Vagina (tissue), 2 donors: ENCODE data around the gene NPW. TPM values are rescaled to one million over a fixed set of nuclear protein-coding genes. Genes with fewer than 3 reads are reported as not detected.
A peak's percentile ranks its signal among the peaks of the same experiment; 100 is the strongest.

ENCODE experiments used
- DNase-seq, 2 donors: peaks; one replicate each; pipeline ENCODE4 v3.0.0-alpha.2; 2017; ENCODE audit errors: extremely low spot score in 2 of 2
- H3K27ac ChIP-seq: fragments of 200-600 bp; sonication (generic); one replicate; pipeline ENCODE4 v1.5.1; 2019
- H3K27me3 ChIP-seq: fragments of 200-600 bp; sonication (generic); one replicate; pipeline ENCODE4 v1.5.1; 2019
- H3K36me3 ChIP-seq, 2 donors: fragments of 200-600 bp; sonication (generic); one replicate each; pipeline ENCODE4 v1.5.1; 2017 to 2019
- H3K4me1 ChIP-seq: fragments of 200-600 bp; sonication (generic); one replicate; pipeline ENCODE4 v1.5.1; 2019
- H3K4me3 ChIP-seq, 2 donors: fragments of 200-600 bp; sonication (generic); 1 replicate in 1 of 2; 2 replicates in 1 of 2; pipeline ENCODE4 v1.5.1; 2016 to 2019
- H3K9me3 ChIP-seq: fragments of 200-600 bp; sonication (generic); one replicate; pipeline ENCODE4 v1.5.1; 2019
- CTCF ChIP-seq, 3 experiments: fragments of 450-650 bp in 2 of 3; fragments of 200-600 bp in 1 of 3; sonication (generic) in 1 of 3; IDR thresholded peaks; one replicate each; pipeline ENCODE4 v1.5.1; 2017 to 2019; ENCODE audit warnings: antibody characterized with exemption in 3 of 3, mild to moderate bottlenecking in 2 of 3, moderate library complexity in 2 of 3
- POLR2A ChIP-seq, 2 donors: fragments of 450-650 bp; IDR thresholded peaks; one replicate each; pipeline ENCODE4 v1.6.1; 2017; ENCODE audit warnings: antibody characterized with exemption in 2 of 2, mild to moderate bottlenecking in 2 of 2, moderate library complexity in 2 of 2
- POLR2AphosphoS5 ChIP-seq, 2 donors: sonication (generic); formaldehyde crosslinking; IDR thresholded peaks; one replicate each; pipeline ENCODE4 v1.9.0; 2017; ENCODE audit warnings: antibody characterized with exemption in 2 of 2, mild to moderate bottlenecking in 2 of 2, low read depth in 1 of 2; ENCODE audit not compliant: insufficient read depth in 1 of 2
- intact Hi-C: fragments of 100-400 bp; cut with DNase I; formaldehyde crosslinking; loops from one replicate; pipeline ENCODE4 v1.15.1; 2023
- total RNA-seq: library from RNA; depleted of rRNA; stranded (reverse); fragments of >200 nt; gene quantifications from one replicate; pipeline ENCODE4 v1.2.3, GENCODE V29; 2016

The NPW gene
- total RNA-seq, 1 donor from 2014 or later: not detected

- no peak for TF ChIP-seq POLR2A (IDR thresholded peaks at IDR 0.05)
- no peak for TF ChIP-seq POLR2AphosphoS5 (IDR thresholded peaks at IDR 0.05; ENCODE audit: insufficient read depth in 1 of 2, low read depth in 1 of 2)
- TF ChIP-seq CTCF (IDR thresholded peaks at IDR 0.05): no peak
- H3K27me3 ChIP-seq: no peaks in the 10 kb centered on the region
- H3K9me3 ChIP-seq: no peaks in the 10 kb centered on the region
- peaks cover 0 to 40% of the 10 kb centered on the region in 2 donors for H3K36me3 ChIP-seq
- intact Hi-C loops: no loop called here
- H3K27ac ChIP-seq: no peak overlapping the region
- no peak for DNase-seq
- peaks cover 18% of the 10 kb centered on the region for H3K4me1 ChIP-seq
- H3K4me3 ChIP-seq: no peak overlapping the region
Measured at GRCh38 chr16:2053211-2053610, 33.6 kb downstream of the NPW start.

DNA sequence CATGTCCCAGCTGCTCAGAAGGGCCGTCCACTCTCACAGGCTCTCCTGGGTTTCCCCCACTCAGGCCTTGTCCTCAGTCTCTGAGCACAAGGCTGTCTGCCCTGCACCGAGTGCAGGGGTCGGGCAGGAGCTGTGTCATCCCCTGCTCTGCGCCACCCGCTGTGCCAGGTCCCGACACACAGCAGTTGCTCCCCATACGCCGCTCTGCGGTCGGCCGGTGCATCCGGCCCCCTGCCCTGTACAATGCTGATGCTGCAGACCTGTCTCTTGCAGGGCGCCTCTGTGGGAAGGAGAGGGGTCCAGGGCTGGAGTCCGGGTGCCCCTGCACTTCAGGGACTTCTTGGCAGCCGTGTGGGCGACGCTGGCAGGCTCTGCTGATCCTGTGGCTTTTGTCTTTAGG, 34.3 kb downstream of the NPW start:
- H3K4me1 ChIP-seq: peaks cover 11% of the 10 kb centered on the region
- intact Hi-C loops: no loop called here

GRCh38 chr16:2054543-2055245, 35.1 kb downstream of the NPW start:
- intact Hi-C loops: no loop called here
- no peak overlapping the region for H3K27ac ChIP-seq

More for the DNA sequence above, 34.3 kb downstream of the NPW start:
- Histone ChIP-seq H3K4me3 (no peak overlapping the region), H3K36me3 (peaks cover 0 to 47% of the 10 kb centered on the region in 2 donors), H3K27me3 (no peaks in the 10 kb centered on the region), H3K27ac (no peak overlapping the region), H3K9me3 (no peaks in the 10 kb centered on the region)
- no peak for DNase-seq
- TF ChIP-seq POLR2A (IDR thresholded peaks at IDR 0.05): no peak
- TF ChIP-seq POLR2AphosphoS5 (IDR thresholded peaks at IDR 0.05; ENCODE audit: insufficient read depth in 1 of 2, low read depth in 1 of 2): no peak
- no peak for TF ChIP-seq CTCF (IDR thresholded peaks at IDR 0.05)

DNA sequence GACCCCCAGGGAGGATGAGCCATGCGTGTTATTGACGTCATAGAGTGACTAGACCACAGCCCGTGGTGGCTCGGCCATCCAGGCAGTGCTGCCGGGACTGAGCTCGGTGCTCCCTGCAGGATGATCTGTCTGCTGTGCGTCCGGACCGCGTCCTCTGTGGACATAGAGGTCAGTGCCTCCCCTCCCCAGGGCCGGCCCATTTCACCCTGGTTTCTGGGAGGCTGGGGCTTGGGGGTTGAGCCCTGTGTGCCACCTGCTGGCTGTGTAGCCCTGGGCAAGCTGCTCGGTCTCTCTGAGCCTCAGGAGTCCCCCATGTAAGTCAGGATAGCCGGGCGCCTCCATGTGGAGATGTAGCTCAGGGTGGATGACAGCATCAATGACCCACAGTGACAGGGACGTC, 36.5 kb downstream of the NPW start:
- peaks cover 0 to 48% of the 10 kb centered on the region in 2 donors for H3K36me3 ChIP-seq
- no peak for TF ChIP-seq POLR2A (IDR thresholded peaks at IDR 0.05)
- TF ChIP-seq CTCF (IDR thresholded peaks at IDR 0.05): no peak
- no peak for TF ChIP-seq POLR2AphosphoS5 (IDR thresholded peaks at IDR 0.05; ENCODE audit: insufficient read depth in 1 of 2, low read depth in 1 of 2)
- H3K9me3 ChIP-seq: no peaks in the 10 kb centered on the region
- no peaks in the 10 kb centered on the region for H3K27me3 ChIP-seq
- no peaks in the 10 kb centered on the region for H3K4me1 ChIP-seq
- H3K4me3 ChIP-seq: no peak overlapping the region
- intact Hi-C loops: no loop called here
- no peak overlapping the region for H3K27ac ChIP-seq
- DNase-seq: no peak

More at GRCh38 chr16:2054543-2055245, 35.1 kb downstream of the NPW start:
- Histone ChIP-seq H3K36me3 (peaks cover 0 to 49% of the 10 kb centered on the region in 2 donors), H3K27me3 (no peaks in the 10 kb centered on the region), H3K4me3 (no peak overlapping the region), H3K4me1 (peaks cover 3% of the 10 kb centered on the region), H3K9me3 (no peaks in the 10 kb centered on the region)
- DNase-seq: no peak
- TF ChIP-seq CTCF (IDR thresholded peaks at IDR 0.05) (no peak), POLR2AphosphoS5 (IDR thresholded peaks at IDR 0.05; ENCODE audit: insufficient read depth in 1 of 2, low read depth in 1 of 2) (no peak), POLR2A (IDR thresholded peaks at IDR 0.05) (no peak)

DNA sequence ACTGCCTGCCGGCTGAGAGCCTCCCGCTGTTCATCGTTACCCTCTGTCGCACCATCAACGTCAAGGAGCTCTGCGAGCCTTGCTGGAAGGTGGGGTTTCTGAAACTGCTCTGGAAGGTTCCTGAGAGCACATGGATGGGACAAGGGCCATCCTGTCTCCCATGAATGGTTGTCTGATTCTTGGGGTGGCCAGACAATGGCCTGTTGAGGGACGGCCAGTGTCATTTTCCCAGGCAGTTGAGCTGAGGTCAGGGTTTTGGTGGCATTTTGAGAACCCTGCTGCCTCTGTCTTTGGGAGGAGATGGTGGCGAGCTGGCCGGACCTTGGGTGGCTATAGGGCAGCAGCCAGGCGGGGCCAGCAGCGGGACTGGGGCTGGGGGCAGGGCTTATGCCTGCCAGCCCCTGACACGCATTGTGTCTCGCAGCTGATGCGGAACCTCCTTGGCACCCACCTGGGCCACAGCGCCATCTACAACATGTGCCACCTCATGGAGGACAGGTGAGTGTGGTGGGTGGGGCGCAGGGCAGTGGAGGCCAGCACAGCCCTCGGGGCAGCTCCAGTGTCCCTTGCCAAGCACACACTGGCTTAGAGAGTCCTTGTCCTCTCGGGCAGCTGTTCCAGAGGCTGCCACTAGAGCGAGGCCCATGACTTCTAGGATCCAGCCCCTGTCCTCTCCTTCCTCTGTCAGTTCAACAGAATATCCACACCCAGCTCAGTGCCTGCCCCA, 37.3 kb downstream of the NPW start:
- intact Hi-C loops: no loop called here
- H3K36me3 ChIP-seq: peaks cover 0 to 50% of the 10 kb centered on the region in 2 donors

More for the DNA sequence above, 37.3 kb downstream of the NPW start:
- no peaks in the 10 kb centered on the region for H3K4me1 ChIP-seq
- DNase-seq: no peak
- no peak overlapping the region for H3K4me3 ChIP-seq
- TF ChIP-seq POLR2AphosphoS5 (IDR thresholded peaks at IDR 0.05; ENCODE audit: insufficient read depth in 1 of 2, low read depth in 1 of 2) (no peak), POLR2A (IDR thresholded peaks at IDR 0.05) (no peak), CTCF (IDR thresholded peaks at IDR 0.05) (peak in 1 of 3 experiments; percentile 25)
- no peak overlapping the region for H3K27ac ChIP-seq
- H3K27me3 ChIP-seq: no peaks in the 10 kb centered on the region
- no peaks in the 10 kb centered on the region for H3K9me3 ChIP-seq
